GM23338 (cell line): ENCODE data around the gene NARS2.

ENCODE experiments used
- CREB1 ChIP-seq: fragments of 250-450 bp; sonication (Bioruptor Pico); IDR thresholded peaks from 2 replicates; pipeline ENCODE4 v1.5.0; 2020; ENCODE audit warnings: low read depth, mild to moderate bottlenecking, moderate library complexity
- CTCF ChIP-seq, 2 experiments: fragments of 200-600 bp in 1 of 2; sonication (generic) in 1 of 2; conservative IDR thresholded peaks; 2 replicates each; pipeline versions ENCODE4 v1.5.1 to v1.6.1; 2016 to 2017; ENCODE audit warnings: antibody characterized with exemption in 2 of 2, low read depth in 2 of 2, mild to moderate bottlenecking in 2 of 2, moderate library complexity in 1 of 2
- EZH2 ChIP-seq: fragments of 200-600 bp; sonication (generic); IDR thresholded peaks from one replicate; pipeline ENCODE4 v1.8.0; 2017; ENCODE audit warnings: antibody characterized with exemption, mild to moderate bottlenecking, low read depth; ENCODE audit not compliant: unreplicated experiment
- EZH2phosphoT487 ChIP-seq: fragments of 200-600 bp; sonication (generic); IDR thresholded peaks from one replicate; pipeline ENCODE4 v1.8.1; 2018; ENCODE audit warnings: antibody characterized with exemption; ENCODE audit not compliant: unreplicated experiment
- POLR2AphosphoS5 ChIP-seq: IDR thresholded peaks from 2 replicates; pipeline ENCODE4 v1.6.1; 2016; ENCODE audit warnings: antibody characterized with exemption, low read depth
- ZNF114 ChIP-seq: fragments of 250-450 bp; sonication (Bioruptor Pico); IDR thresholded peaks from 2 replicates; pipeline ENCODE4 v1.5.0; 2020; ENCODE audit warnings: mild to moderate bottlenecking, moderate library complexity
- TF ChIP-seq, protein P1 (sequence below): IDR thresholded peaks from one replicate; pipeline ENCODE4 v1.6.1; 2018; ENCODE audit warnings: antibody characterized with exemption; ENCODE audit not compliant: unreplicated experiment
- TF ChIP-seq, protein P2 (sequence below): fragments of 250-450 bp; sonication (Bioruptor Pico); IDR thresholded peaks from 2 replicates; pipeline ENCODE4 v1.5.0; 2020; ENCODE audit warnings: mild to moderate bottlenecking, moderate library complexity

- TF ChIP-seq POLR2AphosphoS5 (no peak), CTCF (conservative IDR thresholded peaks at IDR 0.05; ENCODE audit: low read depth in 2 of 2) (no peak), EZH2 (no peak), EZH2phosphoT487 (no peak), CREB1 (CRISPR knock-in tag) (no peak), ZNF114 (no peak)
- TF ChIP-seq, protein P1, sequence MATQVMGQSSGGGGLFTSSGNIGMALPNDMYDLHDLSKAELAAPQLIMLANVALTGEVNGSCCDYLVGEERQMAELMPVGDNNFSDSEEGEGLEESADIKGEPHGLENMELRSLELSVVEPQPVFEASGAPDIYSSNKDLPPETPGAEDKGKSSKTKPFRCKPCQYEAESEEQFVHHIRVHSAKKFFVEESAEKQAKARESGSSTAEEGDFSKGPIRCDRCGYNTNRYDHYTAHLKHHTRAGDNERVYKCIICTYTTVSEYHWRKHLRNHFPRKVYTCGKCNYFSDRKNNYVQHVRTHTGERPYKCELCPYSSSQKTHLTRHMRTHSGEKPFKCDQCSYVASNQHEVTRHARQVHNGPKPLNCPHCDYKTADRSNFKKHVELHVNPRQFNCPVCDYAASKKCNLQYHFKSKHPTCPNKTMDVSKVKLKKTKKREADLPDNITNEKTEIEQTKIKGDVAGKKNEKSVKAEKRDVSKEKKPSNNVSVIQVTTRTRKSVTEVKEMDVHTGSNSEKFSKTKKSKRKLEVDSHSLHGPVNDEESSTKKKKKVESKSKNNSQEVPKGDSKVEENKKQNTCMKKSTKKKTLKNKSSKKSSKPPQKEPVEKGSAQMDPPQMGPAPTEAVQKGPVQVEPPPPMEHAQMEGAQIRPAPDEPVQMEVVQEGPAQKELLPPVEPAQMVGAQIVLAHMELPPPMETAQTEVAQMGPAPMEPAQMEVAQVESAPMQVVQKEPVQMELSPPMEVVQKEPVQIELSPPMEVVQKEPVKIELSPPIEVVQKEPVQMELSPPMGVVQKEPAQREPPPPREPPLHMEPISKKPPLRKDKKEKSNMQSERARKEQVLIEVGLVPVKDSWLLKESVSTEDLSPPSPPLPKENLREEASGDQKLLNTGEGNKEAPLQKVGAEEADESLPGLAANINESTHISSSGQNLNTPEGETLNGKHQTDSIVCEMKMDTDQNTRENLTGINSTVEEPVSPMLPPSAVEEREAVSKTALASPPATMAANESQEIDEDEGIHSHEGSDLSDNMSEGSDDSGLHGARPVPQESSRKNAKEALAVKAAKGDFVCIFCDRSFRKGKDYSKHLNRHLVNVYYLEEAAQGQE: no peak
- TF ChIP-seq, protein P2, sequence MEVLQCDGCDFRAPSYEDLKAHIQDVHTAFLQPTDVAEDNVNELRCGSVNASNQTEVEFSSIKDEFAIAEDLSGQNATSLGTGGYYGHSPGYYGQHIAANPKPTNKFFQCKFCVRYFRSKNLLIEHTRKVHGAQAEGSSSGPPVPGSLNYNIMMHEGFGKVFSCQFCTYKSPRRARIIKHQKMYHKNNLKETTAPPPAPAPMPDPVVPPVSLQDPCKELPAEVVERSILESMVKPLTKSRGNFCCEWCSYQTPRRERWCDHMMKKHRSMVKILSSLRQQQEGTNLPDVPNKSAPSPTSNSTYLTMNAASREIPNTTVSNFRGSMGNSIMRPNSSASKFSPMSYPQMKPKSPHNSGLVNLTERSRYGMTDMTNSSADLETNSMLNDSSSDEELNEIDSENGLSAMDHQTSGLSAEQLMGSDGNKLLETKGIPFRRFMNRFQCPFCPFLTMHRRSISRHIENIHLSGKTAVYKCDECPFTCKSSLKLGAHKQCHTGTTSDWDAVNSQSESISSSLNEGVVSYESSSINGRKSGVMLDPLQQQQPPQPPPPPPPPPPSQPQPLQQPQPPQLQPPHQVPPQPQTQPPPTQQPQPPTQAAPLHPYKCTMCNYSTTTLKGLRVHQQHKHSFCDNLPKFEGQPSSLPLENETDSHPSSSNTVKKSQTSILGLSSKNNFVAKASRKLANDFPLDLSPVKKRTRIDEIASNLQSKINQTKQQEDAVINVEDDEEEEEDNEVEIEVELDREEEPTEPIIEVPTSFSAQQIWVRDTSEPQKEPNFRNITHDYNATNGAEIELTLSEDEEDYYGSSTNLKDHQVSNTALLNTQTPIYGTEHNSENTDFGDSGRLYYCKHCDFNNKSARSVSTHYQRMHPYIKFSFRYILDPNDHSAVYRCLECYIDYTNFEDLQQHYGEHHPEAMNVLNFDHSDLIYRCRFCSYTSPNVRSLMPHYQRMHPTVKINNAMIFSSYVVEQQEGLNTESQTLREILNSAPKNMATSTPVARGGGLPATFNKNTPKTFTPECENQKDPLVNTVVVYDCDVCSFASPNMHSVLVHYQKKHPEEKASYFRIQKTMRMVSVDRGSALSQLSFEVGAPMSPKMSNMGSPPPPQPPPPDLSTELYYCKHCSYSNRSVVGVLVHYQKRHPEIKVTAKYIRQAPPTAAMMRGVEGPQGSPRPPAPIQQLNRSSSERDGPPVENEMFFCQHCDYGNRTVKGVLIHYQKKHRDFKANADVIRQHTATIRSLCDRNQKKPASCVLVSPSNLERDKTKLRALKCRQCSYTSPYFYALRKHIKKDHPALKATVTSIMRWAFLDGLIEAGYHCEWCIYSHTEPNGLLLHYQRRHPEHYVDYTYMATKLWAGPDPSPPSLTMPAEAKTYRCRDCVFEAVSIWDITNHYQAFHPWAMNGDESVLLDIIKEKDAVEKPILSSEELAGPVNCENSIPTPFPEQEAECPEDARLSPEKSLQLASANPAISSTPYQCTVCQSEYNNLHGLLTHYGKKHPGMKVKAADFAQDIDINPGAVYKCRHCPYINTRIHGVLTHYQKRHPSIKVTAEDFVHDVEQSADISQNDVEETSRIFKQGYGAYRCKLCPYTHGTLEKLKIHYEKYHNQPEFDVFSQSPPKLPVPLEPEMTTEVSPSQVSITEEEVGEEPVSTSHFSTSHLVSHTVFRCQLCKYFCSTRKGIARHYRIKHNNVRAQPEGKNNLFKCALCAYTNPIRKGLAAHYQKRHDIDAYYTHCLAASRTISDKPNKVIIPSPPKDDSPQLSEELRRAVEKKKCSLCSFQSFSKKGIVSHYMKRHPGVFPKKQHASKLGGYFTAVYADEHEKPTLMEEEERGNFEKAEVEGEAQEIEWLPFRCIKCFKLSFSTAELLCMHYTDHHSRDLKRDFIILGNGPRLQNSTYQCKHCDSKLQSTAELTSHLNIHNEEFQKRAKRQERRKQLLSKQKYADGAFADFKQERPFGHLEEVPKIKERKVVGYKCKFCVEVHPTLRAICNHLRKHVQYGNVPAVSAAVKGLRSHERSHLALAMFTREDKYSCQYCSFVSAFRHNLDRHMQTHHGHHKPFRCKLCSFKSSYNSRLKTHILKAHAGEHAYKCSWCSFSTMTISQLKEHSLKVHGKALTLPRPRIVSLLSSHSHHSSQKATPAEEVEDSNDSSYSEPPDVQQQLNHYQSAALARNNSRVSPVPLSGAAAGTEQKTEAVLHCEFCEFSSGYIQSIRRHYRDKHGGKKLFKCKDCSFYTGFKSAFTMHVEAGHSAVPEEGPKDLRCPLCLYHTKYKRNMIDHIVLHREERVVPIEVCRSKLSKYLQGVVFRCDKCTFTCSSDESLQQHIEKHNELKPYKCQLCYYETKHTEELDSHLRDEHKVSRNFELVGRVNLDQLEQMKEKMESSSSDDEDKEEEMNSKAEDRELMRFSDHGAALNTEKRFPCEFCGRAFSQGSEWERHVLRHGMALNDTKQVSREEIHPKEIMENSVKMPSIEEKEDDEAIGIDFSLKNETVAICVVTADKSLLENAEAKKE (CRISPR knock-in tag): no peak
Measured at GRCh38 chr11:78573271-78573670, 1.4 kb downstream of the NARS2 start.
